HepG2 (cell line): ENCODE data around the gene C6orf58. TPM values are rescaled to one million over a fixed set of nuclear protein-coding genes. Genes with fewer than 3 reads are reported as not detected.

ENCODE experiments used
- ATAC-seq: fragments of 200-7000 bp; cut with Tn5 transposase; 3 replicates; pipeline ENCODE4 v1.9.1; 2020; ENCODE audit warnings: mild to moderate bottlenecking, moderate library complexity
- BruUV-seq: library from RNA; stranded (reverse); fragments of 400-500 nt; replicated peaks from 2 replicates; lab custom pipeline; 2021; lab: Mats Ljungman, UMichigan
- CTCF ChIA-PET: fragments of 300-600 bp; formaldehyde crosslinking; extraction: SDS; loops from one replicate; lab custom pipeline; 2021; ENCODE audit warnings: low total read pairs, inconsistent platforms, low intra/inter-chr PET ratio; lab: Yijun Ruan, JAX
- POLR2A ChIA-PET: fragments of 350-600 bp; sonication (Branson Sonifier 250); formaldehyde crosslinking; loops from one replicate; lab custom pipeline; 2020; ENCODE audit warnings: antibody characterized with exemption, inconsistent platforms; lab: Yijun Ruan, JAX
- DNase-seq: peaks from one replicate; pipeline ENCODE4 v3.0.0-alpha.2; 2015; ENCODE audit warnings: low spot score
- FAIRE-seq: peaks from 3 replicates; lab custom pipeline; 2011; peaks lifted over from hg19 to GRCh38; lab: Jason Lieb, UNC
- H2AFZ ChIP-seq: one replicate; pipeline ENCODE4 v1.6.1; 2011; ENCODE audit warnings: low read length, inconsistent platforms
- H3K27ac ChIP-seq: fragments of 300-600 bp; 3 replicates; pipeline ENCODE4 v1.8.0; 2011; ENCODE audit warnings: mixed run types, mild to moderate bottlenecking, mixed read lengths, low read length, inconsistent platforms; ENCODE audit not compliant: insufficient read depth; ENCODE audit errors: extremely low read length
- H3K27me3 ChIP-seq, 2 experiments: fragments of 200-600 bp in 1 of 2; 2 replicates in 1 of 2; 3 replicates in 1 of 2; pipeline versions ENCODE4 v1.6.0 to v1.8.0; 2011; ENCODE audit warnings: low read length in 2 of 2, mild to moderate bottlenecking in 2 of 2, moderate library complexity in 2 of 2, inconsistent platforms in 1 of 2; ENCODE audit not compliant: insufficient read depth in 2 of 2, control insufficient read depth in 1 of 2
- H3K36me3 ChIP-seq, 2 experiments: fragments of 200-600 bp in 1 of 2; replicated peaks in 1 of 2; 2 replicates in 1 of 2; 3 replicates in 1 of 2; pipeline versions ENCODE4 v1.5.1 to v1.8.0; 2011; ENCODE audit warnings: low read length in 2 of 2, inconsistent platforms in 1 of 2; ENCODE audit not compliant: insufficient read depth in 2 of 2, control insufficient read depth in 1 of 2
- H3K4me1 ChIP-seq: 2 replicates; pipeline ENCODE4 v1.5.1; 2012; ENCODE audit warnings: low read length, inconsistent platforms; ENCODE audit not compliant: insufficient read depth
- H3K4me2 ChIP-seq: 2 replicates; pipeline ENCODE4 v1.6.0; 2011; ENCODE audit warnings: low read depth, low read length, inconsistent platforms
- H3K4me3 ChIP-seq, 3 experiments: fragments of 200-600 bp in 1 of 3; sonication (generic), shearing (Covaris generic) in 1 of 3; replicated peaks in 1 of 3; 2 replicates each; pipeline ENCODE4 v1.5.1; 2011 to 2016; ENCODE audit warnings: low read length in 3 of 3, inconsistent platforms in 2 of 3, low read depth in 2 of 3, mild to moderate bottlenecking in 2 of 3, control low read depth in 1 of 3, mixed read lengths in 1 of 3; ENCODE audit not compliant: insufficient read depth in 1 of 3
- H3K79me2 ChIP-seq: one replicate; pipeline ENCODE4 v1.6.1; 2011; ENCODE audit warnings: low read length, inconsistent platforms; ENCODE audit not compliant: insufficient read depth
- H3K9ac ChIP-seq: 2 replicates; pipeline ENCODE4 v1.6.0; 2011; ENCODE audit warnings: mild to moderate bottlenecking, low read depth, low read length, inconsistent platforms; ENCODE audit not compliant: insufficient read depth
- H3K9me3 ChIP-seq: 2 replicates; pipeline ENCODE4 v1.5.1; 2012; ENCODE audit warnings: mild to moderate bottlenecking, low read length
- H4K20me1 ChIP-seq: 2 replicates; pipeline ENCODE4 v1.6.0; 2011; ENCODE audit warnings: inconsistent platforms, mild to moderate bottlenecking, low read length, moderate library complexity; ENCODE audit not compliant: insufficient read depth
- FIP1L1 ChIP-seq: fragments of 200-400 bp; formaldehyde crosslinking; IDR thresholded peaks from 2 replicates; pipeline ENCODE4 v1.6.1; 2018; ENCODE audit warnings: low read depth, mild to moderate bottlenecking, low read length, moderate library complexity, borderline replicate concordance; ENCODE audit not compliant: insufficient read depth
- HDAC2 ChIP-seq: sonication (generic); formaldehyde crosslinking; IDR thresholded peaks from 2 replicates; pipeline ENCODE4 v1.4.0; 2020; ENCODE audit warnings: missing genetic modification reagents
- HMG20B ChIP-seq: conservative IDR thresholded peaks from 2 replicates; pipeline ENCODE4 v1.6.1; 2016; ENCODE audit warnings: missing genetic modification reagents, missing compliant biosample characterization
- SMC3 ChIP-seq: IDR thresholded peaks from 2 replicates; pipeline ENCODE4 v1.6.1; 2011; ENCODE audit warnings: low read length, improper control_type of control experiment
- TBX2 ChIP-seq: sonication (generic); formaldehyde crosslinking; IDR thresholded peaks from 2 replicates; pipeline ENCODE4 v1.5.0; 2020; ENCODE audit warnings: missing genetic modification reagents, mild to moderate bottlenecking, borderline replicate concordance
- TEAD2 ChIP-seq: sonication (generic); formaldehyde crosslinking; IDR thresholded peaks from 2 replicates; pipeline ENCODE4 v1.9.0; 2021; ENCODE audit warnings: missing genetic modification reagents
- ZBTB1 ChIP-seq: sonication (generic); formaldehyde crosslinking; IDR thresholded peaks from 2 replicates; pipeline ENCODE4 v1.4.0; 2020; ENCODE audit warnings: missing genetic modification reagents, borderline replicate concordance
- ZFP36 ChIP-seq: fragments of 150-350 bp; IDR thresholded peaks from 2 replicates; pipeline ENCODE4 v1.6.1; 2018; ENCODE audit warnings: borderline replicate concordance, low read length, low read depth; ENCODE audit not compliant: partially characterized antibody
- ZNF121 ChIP-seq: sonication (generic); formaldehyde crosslinking; IDR thresholded peaks from 2 replicates; pipeline ENCODE4 v1.5.0; 2020; ENCODE audit warnings: mild to moderate bottlenecking, missing genetic modification reagents
- ZSCAN20 ChIP-seq: sonication (generic); formaldehyde crosslinking; IDR thresholded peaks from 2 replicates; pipeline ENCODE4 v1.4.0; 2020; ENCODE audit warnings: missing genetic modification reagents, mild to moderate bottlenecking, borderline replicate concordance
- WGBS: methylation state at CpG from one replicate; pipeline ENCODE4 v1.1.6; 2017; ENCODE audit warnings: low lambda C conversion rate; 5-methylcytosine and 5-hydroxymethylcytosine counted together
- in situ Hi-C: cut with HindIII; loops from 2 replicates; pipeline ENCODE4 v1.10.0; 2017; ENCODE audit warnings: low pct_unique_long_range_greater_than_20kb; ENCODE audit not compliant: extremely low pct_ligation_motif_present
- intact Hi-C: fragments of 100-400 bp; cut with micrococcal nuclease; formaldehyde crosslinking; loops from one replicate; pipeline ENCODE4 v1.10.0; 2022; ENCODE audit not compliant: unreplicated experiment
- polyA plus RNA-seq, 8 experiments: library from polyadenylated mRNA; depleted of rRNA in 3 of 8; stranded (reverse) in 7 of 8; unstranded in 1 of 8; fragments of >200 nt; fragmentation: Illumina TruSeq in 4 of 8; extraction: Trizol in 4 of 8; gene quantifications; 2 replicates each; pipeline versions ENCODE4 v1.2.1 to v1.2.3, GENCODE V29; 2011 to 2016; ENCODE audit warnings: low read depth in 4 of 8, missing spikeins in 1 of 8, mixed read lengths in 1 of 8; ENCODE audit not compliant: insufficient read depth in 1 of 8
- total RNA-seq, 5 experiments: library from RNA; depleted of rRNA; stranded (reverse); fragments of >200 nt; fragmentation: Illumina TruSeq; extraction: Trizol; gene quantifications; 2 replicates each; pipeline ENCODE4 v1.2.3, GENCODE V29; 2016; ENCODE audit warnings: low read depth in 1 of 5

C6orf58 gene
- total and polyA plus RNA-seq, 2 of the 13 experiments (the other 11 are each of a cell fraction or from before 2014, with no cell fraction given), result not detected

DNA sequence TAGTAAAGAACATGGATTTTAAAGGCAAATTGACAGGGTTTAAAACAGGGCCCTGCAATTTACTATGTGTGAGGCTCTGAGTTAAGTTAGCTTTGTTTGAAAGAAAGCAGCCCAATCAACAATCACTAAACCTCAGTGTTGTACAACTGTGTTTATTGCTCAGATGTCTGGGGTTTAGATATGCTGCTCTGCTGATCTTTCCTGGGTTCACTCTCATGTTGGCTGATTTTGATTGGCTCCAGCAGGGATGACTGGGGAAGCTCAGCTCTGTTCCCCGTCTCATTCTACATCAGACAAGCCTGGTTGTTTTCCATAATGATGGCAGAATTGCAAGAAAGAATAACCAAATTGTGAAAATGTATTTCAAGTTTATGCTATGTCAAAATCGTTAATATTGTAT lies 10.9 kb downstream of the C6orf58 start:
- ChIA-PET CTCF (no interaction called here), POLR2A (no interaction called here)
- in situ Hi-C loops, result no loop called here

GRCh38 chr6:127589135-127589534 lies 12.2 kb downstream of the C6orf58 start:
- CTCF ChIA-PET, result no interaction called here
- TF ChIP-seq ZNF121 (CRISPR knock-in tag) (no peak), ZFP36 (no peak), SMC3 (no peak), FIP1L1 (no peak), TBX2 (CRISPR knock-in tag) (no peak), HDAC2 (CRISPR knock-in tag) (no peak)
- TF ChIP-seq, all 625 proteins: peak for 0
- Histone ChIP-seq H3K79me2 (no peaks in the 10 kb centered on the region), H3K9ac (no peak overlapping the region), H3K4me3 (no peak overlapping the region), H3K27ac (no peak overlapping the region), H3K9me3 (no peaks in the 10 kb centered on the region), H3K4me1 (peaks cover 12% of the 10 kb centered on the region), H3K27me3 (0 out of 5 replicates have a peak, but pooled peaks cover 0 to 2% of the 10 kb centered on the region in 2 experiments), H4K20me1 (no peaks in the 10 kb centered on the region), H2AFZ (no peak overlapping the region), H3K36me3 (no peaks in the 10 kb centered on the region), H3K4me2 (no peak overlapping the region)
- intact Hi-C loops, result no loop called here
- DNase-seq (no peak), FAIRE-seq (no peak), ATAC-seq (no peak)
- no TSS peak for BruUV-seq
- POLR2A ChIA-PET, result no interaction called here
- in situ Hi-C loops, result no loop called here

More for the DNA sequence above, 10.9 kb downstream of the C6orf58 start:
- DNase-seq (no peak), ATAC-seq (no peak), FAIRE-seq (no peak)
- peaks cover 7% of the 10 kb centered on the region for H3K4me1 ChIP-seq
- H3K79me2 ChIP-seq, result no peaks in the 10 kb centered on the region
- H3K27ac ChIP-seq, result no peak overlapping the region
- H3K36me3 ChIP-seq, result no peaks in the 10 kb centered on the region
- H3K4me3 ChIP-seq, result no peak overlapping the region
- 0 out of 5 replicates have a peak, but pooled peaks cover 0 to 2% of the 10 kb centered on the region in 2 experiments for H3K27me3 ChIP-seq
- 18% methylated on average over 2 of the region's 2 CpGs for WGBS
- intact Hi-C loops, result no loop called here
- H4K20me1 ChIP-seq, result no peaks in the 10 kb centered on the region
- H3K9ac ChIP-seq, result no peak overlapping the region
- H3K9me3 ChIP-seq, result no peaks in the 10 kb centered on the region
- TF ChIP-seq ZBTB1 (CRISPR knock-in tag), result no peak
- no peak for TF ChIP-seq TEAD2 (CRISPR knock-in tag)
- TF ChIP-seq HMG20B (CRISPR knock-in tag), result no peak
- TF ChIP-seq ZSCAN20, result no peak
- TF ChIP-seq, all 625 proteins: peak for 0
- BruUV-seq, result no TSS peak
- Histone ChIP-seq H3K4me2 (no peak overlapping the region), H2AFZ (no peak overlapping the region)
